Measurements from ENCODE around the gene PRICKLE4.

Gene PRICKLE4

DNA sequence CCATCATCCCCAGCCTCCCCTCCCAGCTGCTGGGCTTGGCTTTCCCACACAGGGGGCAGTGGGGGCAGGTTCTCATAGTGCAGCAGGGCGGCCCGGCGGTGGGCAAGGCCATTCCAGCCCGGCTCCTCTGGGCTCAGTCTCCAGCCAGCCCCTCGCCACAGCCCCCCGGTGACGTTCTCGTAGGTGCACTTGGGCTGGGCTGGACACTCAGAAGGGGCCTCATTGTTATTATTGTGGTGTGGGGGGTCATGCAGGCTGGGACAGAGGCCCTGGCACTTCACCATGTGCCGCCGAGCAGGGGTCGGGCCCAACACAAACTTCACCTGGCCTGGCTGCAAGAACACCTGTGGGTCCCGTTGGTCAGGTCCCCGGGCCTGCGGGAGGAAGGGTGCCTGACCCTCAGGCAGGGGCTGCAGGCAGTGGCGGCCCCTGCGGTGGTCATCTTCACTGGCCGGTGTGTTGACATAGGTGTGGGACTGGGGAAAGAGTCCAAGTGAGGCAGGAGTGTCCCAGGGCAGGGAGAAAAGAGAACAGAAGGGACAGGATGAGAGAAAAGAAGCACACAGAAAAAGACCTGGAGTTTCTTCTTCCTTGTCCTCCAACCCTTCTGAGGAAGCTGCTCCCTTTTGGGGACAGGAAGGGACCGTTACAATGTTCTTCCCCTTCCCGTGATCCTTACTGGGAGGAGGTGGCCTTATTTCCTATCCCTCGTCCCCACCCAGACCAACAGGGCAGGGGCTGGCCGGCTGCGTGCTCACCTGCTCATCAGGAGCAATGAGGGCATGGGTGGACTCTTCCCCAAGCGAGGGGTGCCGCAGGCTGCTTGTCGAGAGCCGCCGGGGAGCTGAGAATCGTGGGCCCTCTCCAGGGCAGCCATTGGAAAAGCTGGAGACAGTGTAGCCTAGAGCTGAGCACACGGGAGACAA lies 9.3 kb upstream of the PRICKLE4 start:
- no peak for DNase-seq (ENCODE audit: low read depth)

DNA sequence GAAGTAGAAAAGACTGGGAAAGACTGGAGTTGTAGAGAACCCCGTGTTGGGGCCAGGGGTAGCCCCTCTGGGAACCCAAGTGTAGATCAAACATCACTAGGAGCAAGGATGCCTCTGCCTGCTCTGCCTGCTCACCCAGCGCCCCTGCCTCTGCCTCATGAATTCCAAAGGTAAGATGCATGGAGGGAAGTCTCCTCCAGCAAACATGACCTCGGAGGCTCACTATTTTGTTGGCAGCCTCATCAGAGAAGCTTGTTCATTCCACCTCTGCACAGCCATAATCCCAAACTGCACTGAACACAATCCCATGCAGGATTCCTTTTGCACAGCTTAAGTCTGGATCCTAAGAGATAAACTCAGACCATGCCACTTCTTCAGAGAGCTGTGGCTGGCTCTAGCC lies 5.7 kb upstream of the PRICKLE4 start:
- no peak for DNase-seq (ENCODE audit: low read depth)

DNA sequence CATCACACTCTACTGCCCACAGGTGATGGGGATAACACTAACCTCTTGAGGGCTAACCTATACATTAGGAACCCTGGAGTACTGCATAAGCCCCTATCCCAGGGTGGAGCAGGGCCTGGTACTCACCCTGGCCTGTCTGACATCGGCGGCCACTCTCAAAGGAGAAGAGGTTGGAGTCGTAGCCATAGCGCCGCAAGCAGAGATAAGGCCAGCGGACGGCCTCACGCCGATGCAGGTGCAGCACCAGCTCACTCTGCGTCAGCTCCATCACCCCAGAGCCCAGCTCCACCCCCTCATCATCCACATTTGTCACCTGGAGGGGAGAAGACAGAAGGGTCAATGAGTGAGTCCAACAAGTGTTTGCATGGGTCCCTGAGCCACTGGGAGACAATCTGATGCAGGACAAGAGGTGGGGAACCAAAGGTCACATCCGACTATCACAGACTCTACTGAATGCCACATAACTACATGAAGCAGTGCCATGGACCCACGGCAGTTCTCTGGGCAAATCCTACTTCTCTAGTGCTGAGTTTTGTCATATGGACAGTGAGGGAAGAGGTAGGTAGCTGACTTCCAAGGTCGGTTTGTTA lies 5.2 kb upstream of the PRICKLE4 start:
- DNase-seq (ENCODE audit: low read depth), result no peak

DNA sequence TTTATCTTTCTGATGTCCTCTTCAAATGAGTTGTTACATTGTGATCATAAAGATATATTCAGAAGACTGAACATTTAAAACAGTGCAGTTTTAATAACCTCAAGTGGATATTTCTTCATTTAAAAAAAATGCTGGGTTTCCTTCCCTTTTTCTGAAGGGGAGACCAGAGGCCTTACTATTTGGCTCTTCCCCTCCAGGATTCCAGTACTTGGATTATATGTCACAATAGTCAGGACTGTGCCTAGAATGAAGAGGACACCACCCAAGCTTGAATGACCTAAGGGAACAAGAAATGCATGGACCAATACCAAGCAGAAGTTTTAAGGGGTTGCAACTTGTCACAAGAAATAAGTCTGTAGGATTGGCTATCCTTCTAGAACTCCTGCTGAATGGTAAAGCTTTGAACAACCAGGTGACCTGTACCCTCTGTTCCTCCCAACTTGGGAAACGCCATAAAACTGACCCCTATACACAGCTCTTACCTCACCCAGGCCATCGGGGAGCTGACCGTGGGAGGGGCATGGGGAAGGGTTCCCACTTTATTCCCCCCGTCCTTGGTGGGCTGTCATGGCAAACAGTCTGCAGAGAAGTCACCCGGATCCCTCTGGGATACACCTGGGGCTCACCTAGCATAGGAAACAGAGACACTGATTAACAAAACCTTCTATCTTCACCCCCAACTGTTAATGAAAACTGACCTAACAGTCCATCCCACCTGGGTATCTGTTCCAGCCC lies 2.9 kb upstream of the PRICKLE4 start:
- DNase-seq (ENCODE audit: low read depth), result no peak

DNA sequence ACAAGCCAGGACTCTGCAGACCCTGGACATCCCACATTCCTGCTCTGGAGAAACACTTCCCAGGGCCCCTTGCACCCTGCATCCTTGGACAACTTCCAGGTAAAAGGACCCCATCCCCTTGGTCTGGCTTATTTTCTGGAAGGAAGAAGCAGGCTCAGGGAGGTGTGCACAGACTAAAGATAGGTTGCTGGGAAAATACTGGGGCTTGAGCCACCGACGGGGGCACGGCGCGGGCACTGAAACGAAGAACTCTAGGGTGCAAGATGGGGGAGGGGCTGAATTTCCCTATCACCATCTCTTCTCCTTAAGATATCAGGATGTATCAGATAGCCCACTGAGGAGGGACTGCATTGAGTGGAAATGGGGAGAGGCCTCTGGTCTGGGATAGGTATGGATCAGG lies 1.7 kb upstream of the PRICKLE4 start:
- DNase-seq (ENCODE audit: low read depth), result no peak

DNA sequence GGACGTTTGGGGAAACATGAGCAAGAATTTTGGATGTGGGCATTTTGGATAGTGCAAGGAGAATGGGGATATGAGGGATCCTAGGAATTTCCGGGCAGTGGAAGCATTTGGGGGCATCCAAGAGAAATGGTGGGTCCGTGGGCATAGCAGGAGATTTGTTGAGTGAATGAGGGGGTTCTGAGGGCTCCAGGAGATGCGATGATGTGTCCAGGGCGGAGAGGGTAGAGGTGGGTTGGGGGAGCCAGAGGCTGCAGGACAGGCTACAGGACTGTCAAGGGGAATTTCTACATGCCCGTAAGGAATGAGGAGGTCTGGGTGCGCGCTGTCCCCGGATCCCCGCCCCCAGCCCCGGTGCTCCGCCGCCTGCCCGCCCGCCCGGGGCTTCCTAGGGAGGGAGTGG lies 1.2 kb upstream of the PRICKLE4 start:
- no peak for DNase-seq (ENCODE audit: low read depth)

DNA sequence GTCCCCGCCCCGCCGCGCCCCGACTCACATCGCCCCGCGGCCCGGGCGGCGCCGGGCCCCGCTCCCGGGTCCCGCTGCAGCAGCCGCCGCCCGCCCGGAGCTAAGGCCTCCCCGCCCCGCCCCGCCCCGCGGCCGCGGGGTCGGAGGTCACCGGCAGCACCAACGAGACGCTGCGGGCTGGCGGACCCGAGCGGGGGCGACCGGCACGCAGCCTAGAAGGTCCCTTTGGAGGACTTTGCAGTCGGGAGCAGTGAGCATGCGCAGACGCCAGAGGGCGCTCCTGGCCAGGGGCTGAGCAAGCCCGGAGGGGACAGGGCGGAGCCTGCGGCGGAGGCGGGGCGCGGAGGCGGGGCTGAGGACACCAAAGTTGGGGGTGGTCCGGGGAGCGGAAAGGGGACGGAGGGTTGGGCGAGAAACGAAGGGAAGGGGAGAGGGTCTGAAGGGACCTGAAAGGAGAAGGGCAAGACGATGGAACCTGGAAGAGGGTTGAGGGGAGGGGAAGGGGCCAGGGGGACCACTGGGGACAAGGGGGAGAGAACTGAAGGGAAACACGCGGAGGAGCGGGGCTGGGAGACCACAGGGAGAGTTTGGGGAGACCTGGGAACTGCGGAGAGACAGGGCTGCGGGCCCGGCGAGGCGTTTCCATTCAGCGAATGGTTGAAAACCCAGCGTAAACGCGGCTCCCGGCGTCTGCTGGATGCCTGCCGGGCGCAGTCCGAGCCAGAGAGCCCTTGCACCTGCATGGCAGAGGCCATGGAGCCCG lies 613 bp upstream of the PRICKLE4 start, which contains the start of gene FRS3:
FRS3 (minus strand) TSS at position 113 of the 763 bp plus-strand sequence. CDS start 2,913 bp downstream, outside the sequence.
- DNase-seq (ENCODE audit: low read depth), result peak; percentile 99

DNA sequence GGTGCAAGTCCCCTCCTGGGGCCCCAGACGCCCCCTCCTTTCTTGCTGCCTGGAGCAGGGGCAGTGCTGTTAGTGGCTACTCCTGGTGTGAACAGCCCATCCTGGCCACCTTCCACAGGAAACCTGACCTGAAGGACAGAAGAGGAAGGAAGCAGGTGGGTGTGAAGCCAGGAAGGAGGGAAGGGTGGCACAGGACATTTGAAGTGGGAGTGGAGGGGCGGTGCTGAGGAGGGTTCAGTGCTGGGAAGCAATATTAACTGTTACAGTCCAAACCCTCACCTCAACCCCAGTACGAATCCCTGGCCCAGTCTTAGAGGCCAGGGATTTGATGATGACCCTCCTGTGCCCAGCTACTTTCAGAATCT lies 766 bp downstream of the PRICKLE4 start:
- no peak for DNase-seq (ENCODE audit: low read depth)

DNA sequence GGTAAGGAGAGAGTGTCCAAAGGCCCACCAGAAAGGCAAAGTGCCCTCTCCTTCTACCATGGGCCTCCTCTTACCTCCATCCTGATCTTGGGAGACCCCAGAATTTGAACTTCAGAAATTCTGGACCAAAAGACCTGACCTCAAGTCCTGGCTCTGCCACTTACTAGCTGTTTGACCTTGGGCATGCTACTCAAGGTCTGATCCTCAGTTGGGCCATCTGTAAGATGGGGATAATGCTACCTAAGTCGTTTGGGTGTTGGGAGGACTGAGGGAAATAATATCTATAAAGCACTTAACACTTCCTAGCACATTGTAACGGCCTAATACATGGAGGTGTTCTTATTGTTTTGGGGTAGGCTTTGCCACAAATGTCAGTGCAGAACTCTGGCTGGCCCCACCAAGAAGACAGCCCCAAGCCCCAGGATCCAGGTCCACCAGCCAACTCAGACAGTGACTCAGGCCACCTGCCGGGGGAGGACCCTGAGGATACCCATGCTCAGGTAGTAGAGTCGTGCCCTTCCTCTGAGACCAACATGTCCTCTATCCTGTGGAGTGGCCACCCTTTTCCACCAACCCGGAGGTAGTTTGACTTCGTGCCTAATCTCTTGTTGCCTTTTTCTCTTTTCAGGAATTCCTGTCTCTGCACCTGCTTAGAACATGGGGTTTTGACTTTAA lies 2.7 kb downstream of the PRICKLE4 start:
- DNase-seq (ENCODE audit: low read depth), result no peak

DNA sequence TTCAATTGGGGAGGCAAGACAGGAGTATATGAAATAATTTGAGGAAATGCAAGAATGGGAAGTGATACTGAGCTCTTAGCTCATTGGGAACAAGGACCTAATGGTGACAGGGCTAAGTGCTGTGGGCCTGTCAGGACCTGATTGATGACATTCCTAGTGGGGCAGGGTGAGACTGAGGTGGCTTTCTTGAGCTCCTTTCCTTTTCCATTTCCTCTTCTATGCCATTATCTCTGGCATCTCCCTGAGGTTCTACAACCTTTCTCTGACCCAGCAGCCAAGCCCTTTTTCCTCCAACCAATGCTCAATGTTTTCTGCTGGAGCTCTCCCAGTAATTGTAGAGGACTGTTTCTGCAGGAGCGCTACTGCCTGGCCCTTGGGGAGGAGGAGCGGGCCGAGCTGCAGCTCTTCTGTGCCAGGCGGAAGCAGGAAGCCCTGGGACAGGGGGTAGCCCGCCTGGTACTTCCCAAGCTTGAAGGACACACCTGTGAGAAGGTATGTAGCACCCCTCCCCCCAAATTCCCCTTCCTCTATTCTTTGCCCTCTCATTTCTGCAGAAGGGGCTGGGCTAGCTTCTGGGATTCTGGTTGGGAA lies 4.1 kb downstream of the PRICKLE4 start:
- DNase-seq (ENCODE audit: low read depth), result no peak

DNA sequence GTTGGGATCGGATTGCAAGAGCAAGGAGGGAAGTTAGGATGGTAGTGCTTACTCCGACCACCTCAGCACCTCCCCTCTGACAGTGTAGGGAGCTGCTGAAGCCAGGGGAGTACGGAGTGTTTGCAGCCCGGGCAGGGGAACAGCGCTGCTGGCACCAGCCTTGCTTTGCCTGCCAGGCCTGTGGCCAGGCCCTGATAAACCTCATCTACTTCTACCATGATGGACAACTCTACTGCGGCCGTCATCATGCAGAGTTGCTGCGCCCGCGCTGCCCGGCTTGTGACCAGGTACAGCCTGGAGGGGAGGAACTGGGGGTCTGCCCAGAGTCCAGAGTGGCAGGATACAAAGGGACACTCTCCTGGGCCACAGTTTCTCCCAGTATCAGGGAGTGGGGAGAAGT lies 4.7 kb downstream of the PRICKLE4 start:
- no peak for DNase-seq (ENCODE audit: low read depth)

DNA sequence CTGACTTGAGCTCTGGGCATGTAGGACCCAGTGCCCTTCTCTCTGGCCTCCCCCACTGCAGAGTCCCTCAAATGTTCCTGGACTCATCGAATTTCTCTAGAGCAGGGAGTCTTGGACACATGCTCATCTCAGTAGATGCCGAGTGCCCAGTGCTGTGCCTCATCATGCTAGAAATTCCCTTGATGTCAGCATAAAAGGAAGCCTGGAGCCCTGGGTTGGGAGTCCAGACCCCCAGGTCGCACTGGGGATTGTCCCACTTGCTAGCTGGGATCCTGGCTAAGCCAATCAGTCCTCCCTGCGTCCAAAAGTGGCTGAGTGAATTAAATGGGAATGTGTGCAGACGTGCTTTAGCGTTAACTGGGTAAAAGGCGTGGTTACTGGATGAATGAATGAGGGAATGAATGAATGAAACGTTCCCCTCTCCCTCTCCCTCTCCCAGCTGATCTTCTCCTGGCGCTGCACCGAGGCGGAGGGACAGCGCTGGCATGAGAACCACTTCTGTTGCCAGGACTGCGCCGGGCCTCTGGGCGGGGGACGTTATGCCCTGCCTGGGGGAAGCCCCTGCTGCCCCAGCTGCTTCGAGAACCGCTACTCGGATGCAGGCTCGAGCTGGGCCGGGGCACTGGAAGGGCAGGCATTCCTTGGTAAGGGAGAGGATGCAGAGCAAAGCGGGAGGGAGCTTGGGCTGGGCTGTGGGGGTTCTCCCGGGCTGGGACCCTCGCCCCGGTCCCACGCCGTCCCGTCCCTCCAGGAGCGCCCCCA lies 5.3 kb downstream of the PRICKLE4 start:
- DNase-seq (ENCODE audit: low read depth), result no peak

DNA sequence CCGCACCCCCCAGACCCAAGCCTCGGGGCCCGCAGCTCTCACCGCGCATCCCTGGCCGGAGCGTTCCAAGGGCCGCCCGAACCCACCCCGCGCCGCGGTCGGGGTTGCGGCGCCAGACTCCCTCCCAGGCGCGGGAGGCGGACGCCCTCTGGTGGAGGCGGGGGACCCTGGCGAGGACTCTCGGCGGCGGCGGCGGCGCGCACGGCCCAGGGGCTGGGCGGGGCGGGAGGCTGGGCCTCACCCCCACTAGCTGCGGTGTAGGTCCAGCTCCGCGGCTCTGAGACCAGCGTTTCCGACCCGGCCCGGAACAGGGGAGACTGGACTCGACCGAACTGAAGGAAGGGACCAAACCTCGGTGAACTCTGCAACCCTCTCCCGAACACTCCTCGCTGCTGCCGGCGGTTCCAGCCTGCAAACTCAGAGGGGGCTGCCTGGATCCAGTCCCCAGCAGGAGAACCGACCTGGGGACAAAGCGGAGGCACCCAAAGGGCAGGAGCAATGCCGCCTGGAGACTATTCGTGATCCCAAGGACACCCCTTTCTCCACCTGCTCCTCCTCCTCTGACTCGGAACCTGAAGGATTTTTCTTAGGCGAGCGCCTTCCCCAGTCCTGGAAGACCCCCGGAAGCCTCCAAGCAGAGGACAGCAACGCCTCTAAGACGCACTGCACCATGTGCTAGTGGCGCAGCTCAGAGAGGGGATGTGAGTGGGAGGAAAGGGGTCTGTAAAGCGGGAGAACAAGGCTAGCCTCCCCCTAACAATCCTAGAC lies 6.1 kb downstream of the PRICKLE4 start:
- DNase-seq (ENCODE audit: low read depth), result peak; percentile 81

DNA sequence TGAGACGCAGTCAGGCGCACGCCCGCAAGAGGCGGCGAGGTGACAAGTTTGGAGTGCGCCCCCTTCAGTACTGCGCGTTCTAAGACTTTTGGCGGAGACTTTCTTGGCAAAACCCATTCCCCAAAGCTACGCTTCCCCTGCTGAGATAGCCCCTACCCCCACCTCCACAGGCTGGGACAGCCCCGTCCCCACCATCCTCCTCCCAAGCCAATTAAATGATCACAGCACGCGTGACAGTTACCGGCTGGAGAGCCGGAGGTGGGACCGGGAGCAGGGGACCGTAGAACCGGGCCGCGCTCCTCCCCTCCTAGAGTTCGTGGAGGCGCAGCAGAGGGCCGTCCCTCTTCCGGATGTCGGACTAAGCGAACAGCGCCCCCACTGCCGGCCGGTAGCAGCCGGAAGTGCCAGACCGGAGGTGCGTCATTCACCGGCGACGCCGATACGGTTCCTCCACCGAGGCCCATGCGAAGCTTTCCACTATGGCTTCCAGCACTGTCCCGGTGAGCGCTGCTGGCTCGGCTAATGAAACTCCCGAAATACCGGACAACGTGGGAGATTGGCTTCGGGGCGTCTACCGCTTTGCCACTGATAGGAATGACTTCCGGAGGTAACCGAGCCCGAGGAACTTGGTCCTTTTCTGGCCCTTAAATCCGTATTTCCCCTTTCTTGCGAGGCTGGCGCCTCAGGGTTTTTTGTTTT lies 6.8 kb downstream of the PRICKLE4 start, which contains the start of gene TOMM6:
TOMM6 (plus strand) TSS at position 476 of the 699 bp plus-strand sequence; CDS start at position 480, 4 bp downstream.
- peak; percentile 91 for DNase-seq (ENCODE audit: low read depth)

DNA sequence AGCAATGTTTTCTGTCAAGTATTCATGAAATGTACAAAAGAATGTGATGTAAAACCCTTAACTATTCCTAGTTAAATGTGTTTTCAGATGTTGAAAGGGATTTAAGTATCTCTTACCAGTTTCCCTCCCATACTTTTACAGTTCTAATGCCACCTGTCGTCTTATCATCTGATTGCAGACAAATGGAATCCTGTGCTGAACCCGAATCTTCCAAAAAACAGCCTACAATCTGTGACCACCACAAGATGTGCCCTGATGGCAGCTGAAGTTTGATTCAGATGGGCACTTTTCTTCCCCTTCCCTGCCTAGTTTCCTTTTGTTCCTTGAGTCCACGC lies 8.8 kb downstream of the PRICKLE4 start:
- no peak for DNase-seq (ENCODE audit: low read depth)

DNA sequence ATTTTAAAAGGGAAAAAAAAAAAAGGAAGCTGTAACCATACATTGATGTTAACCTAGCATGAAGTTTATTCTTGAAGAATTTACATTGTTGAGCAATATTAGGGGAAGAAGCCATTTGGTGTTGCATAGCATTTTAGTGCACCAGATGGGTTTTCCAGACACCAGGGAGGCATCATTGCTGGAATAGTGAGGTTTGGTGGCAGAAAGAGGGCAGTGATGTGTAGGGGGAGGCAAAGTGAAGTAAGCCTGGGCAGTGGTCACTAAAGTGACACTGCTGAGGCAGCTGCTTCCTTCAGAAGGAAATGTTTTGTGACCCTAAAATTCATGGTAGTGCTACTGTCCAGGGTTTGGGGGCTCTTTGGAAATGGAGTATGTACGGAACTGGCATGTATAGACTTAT lies 9.5 kb downstream of the PRICKLE4 start:
- DNase-seq (ENCODE audit: low read depth), result no peak

DNA sequence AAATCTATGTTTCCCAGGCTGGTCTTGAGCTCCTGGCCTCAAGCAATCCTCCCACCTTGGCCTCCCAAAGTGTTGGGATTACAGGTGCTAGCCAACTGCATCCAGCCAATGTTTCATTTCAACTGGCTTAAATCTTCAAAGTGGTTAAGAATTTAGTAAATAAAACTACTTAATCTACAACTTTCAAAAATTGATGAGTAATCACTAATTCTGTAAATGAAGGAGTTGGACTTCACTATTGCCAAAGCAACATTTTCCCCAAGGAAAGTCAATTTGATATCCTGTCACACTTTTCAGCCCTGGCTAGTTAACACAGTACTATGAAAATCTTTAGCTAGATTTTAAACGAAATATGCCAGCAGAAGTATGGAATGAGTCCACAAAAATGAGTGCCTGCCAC lies 10.7 kb downstream of the PRICKLE4 start:
- DNase-seq (ENCODE audit: low read depth), result no peak

DNA sequence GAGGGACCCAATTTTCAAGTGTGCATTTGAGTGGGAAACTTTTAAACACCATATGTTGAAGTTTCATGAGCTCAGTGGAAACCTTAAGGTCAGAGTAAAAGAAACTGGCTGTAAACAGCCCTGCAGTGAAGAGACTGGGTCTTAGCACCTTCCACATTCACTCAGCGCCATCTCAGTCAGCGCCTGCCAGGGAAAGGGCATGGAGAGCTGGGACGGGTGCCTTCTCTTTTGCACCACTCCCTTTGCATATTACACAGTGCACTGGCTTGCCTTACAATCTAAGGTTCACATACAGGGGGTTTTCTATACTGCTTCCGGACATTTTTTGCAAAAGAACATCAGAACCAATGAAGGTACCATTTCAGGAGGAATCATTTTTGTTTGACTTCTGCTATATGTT lies 11.4 kb downstream of the PRICKLE4 start:
- no peak for DNase-seq (ENCODE audit: low read depth)

DNA sequence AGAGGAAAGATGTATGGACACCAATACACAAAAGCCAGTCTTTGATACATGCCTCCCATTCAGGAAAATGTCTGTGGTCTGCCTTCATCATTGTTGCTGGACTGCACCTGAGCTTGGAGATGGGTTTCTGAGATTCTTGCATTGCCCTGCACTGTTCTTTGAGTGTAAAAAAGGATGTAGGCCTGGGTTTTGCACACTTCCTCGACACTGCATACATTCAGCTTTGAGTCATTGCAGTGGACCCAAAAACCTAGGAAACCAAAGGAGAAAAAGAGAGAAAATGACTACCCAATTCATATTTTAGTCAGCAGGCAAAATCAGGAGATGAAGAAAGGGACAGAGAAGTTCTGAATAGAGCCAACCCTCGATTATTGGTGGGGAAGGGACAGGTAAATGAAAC lies 15.9 kb downstream of the PRICKLE4 start:
- DNase-seq (ENCODE audit: low read depth), result no peak
